Kasumi-1 (cell line): ENCODE measurements around the gene FOXA2.
"Not testable (repeated sequence)": the region's sequence is repeated elsewhere in the genome, so short reads cannot be mapped to it uniquely, and the experiment has no call there.

Experiments
- DNase-seq, 2 experiments: peaks; one replicate each; lab custom pipeline; 2025; lab: John Stamatoyannopoulos, UW

FOXA2 gene

GRCh38 chr20:22584522-22584921 is at the start of gene FOXA2:
Gene FOXA2, minus strand, starts transcription at chr20:22584572. Its CDS starts 294 bp downstream, at chr20:22584278.
- no peak for DNase-seq

- DNase-seq, result no peak
These were observed 46.3 kb upstream of the FOXA2 start for GRCh38 chr20:22630701-22631100.

GRCh38 chr20:22629927-22630326 is 45.6 kb upstream of the FOXA2 start:
- no peak for DNase-seq

GRCh38 chr20:22629447-22629846 is 45.1 kb upstream of the FOXA2 start:
- DNase-seq, result no peak

- DNase-seq, result no peak
These were observed 42.1 kb upstream of the FOXA2 start for GRCh38 chr20:22626496-22626895.

- DNase-seq, result no peak
These were observed 38.8 kb upstream of the FOXA2 start for GRCh38 chr20:22623211-22623610.

- DNase-seq, result no peak
These were observed 36.0 kb upstream of the FOXA2 start for GRCh38 chr20:22620342-22620741.

GRCh38 chr20:22619806-22620205 is 35.4 kb upstream of the FOXA2 start:
- DNase-seq, result no peak

- no peak for DNase-seq
These were observed 34.9 kb upstream of the FOXA2 start for GRCh38 chr20:22619272-22619671.

- no peak for DNase-seq
These were observed 32.8 kb upstream of the FOXA2 start for GRCh38 chr20:22617160-22617559.

- DNase-seq, result no peak
These were observed 32.2 kb upstream of the FOXA2 start for GRCh38 chr20:22616551-22616950.

- DNase-seq, result no peak
These were observed 31.1 kb upstream of the FOXA2 start for GRCh38 chr20:22615425-22615824.

GRCh38 chr20:22611636-22612035 is 27.3 kb upstream of the FOXA2 start:
- DNase-seq, result no peak

- DNase-seq, result no peak
These were observed 23.3 kb upstream of the FOXA2 start for GRCh38 chr20:22607695-22608094.

GRCh38 chr20:22604815-22605214 is 20.4 kb upstream of the FOXA2 start:
- DNase-seq, result no peak

GRCh38 chr20:22601361-22602141 is 17.2 kb upstream of the FOXA2 start:
- DNase-seq, result no peak

- not testable (repeated sequence) for DNase-seq
These were observed 14.9 kb upstream of the FOXA2 start for GRCh38 chr20:22599258-22599657.

- DNase-seq, result no peak
These were observed 12.9 kb upstream of the FOXA2 start for GRCh38 chr20:22597303-22597702.

- no peak for DNase-seq
These were observed 6.3 kb upstream of the FOXA2 start for GRCh38 chr20:22590662-22591061.

- no peak for DNase-seq
These were observed 2.4 kb upstream of the FOXA2 start for GRCh38 chr20:22586645-22587310.

GRCh38 chr20:22585786-22586493 is 1.6 kb upstream of the FOXA2 start:
- no peak for DNase-seq

- DNase-seq, result no peak
These were observed 782 bp upstream of the FOXA2 start for GRCh38 chr20:22584922-22585785.
